ENCODE data around the gene CYB561D2.

CYB561D2 gene

DNA sequence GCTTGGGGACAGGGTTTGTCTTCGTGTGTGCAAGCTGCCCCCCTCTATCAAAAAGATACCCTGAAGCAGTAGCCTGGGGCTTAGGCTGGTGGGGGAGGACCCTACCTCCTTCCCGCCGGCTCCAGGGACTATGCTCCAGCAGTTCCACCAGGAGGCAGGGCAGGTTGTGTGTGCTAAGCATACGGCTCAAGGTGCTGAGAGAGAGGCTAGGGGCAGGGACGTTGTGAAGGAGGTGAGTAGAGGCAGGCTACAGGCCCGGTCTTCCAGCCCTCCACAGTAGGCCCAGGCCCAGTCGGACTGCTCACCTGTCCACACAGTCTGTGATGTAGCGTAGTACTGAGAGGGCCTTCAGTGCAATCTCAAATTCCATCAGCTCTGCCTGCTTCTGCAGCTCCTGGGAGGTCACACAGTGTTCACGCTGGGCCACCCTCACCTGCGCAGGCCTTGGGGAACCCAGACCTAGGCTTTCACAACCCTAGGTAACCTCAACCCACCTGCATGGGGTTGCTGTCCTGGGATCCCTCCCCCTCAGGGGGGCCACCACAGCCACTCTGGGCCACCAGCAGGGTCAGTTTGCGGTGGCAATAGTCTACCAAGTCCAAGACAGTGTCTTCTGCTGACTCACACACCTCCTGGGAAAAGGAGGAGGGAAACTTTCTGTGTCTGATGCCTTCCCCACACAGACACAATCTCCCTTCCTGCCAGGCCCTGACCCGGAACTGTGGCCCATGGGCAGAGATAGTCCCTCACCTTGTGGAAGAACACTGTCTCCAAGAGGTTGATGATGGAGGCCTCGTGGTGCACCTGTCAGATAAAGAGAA lies 7.6 kb upstream of the CYB561D2 start:
- DNase-seq, result no peak

DNA sequence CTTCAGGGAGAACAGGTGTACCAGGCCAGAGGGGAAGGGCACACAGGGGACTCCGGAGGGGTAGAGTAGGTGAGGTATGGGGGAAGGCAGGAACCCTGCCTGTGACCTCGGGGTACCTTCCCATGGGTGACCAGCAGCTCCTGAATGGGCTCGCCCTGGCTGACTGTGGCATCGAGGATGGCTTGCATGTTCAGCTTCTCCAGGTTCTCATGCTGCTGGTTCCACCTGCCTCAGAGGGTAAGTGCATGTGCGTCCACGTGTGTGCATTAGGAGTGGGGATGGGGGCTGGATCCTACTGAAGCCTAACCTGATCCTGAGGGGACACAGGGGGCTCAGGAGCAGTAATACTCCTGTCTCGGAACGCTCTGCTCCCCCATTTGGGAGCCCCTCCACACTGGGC lies 5.7 kb upstream of the CYB561D2 start:
- no peak for DNase-seq

DNA sequence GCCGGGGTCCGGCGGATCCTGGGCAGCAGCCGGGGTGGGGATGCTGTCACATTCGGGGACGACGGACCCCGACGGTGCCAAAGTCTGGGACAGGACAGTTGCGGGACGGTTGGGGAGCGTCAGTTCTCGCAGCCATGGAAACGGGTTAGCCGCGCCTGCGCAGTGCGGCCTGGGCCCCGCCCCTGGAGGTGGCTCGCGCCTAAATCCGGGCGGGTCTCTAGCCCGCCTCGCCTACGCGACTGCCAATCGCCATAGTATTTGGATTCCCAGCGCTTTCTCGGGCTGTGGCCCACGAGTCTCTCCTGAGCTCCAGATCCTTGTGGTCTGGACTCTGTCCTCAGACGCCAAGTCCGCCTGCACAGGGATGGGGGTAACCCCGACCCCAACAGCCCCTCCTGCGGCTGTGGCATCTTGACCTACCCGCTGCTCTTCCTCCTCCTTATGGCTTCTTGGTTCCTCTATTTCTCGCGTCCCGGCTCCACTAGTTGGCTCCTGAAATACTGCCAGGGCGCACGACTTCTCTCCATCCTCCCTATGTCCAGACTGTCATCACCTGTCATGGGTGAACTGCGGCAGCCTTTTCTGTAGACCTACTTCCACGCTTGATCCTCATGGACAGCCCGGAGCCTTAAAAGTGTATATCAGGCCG lies 5.0 kb upstream of the CYB561D2 start, which contains the start of gene ZMYND10:
Gene ZMYND10 (minus strand): TSS at position 147 of the 649 bp plus-strand sequence. CDS start 153 bp downstream, outside the sequence.
- peak; percentile 51 for DNase-seq

DNA sequence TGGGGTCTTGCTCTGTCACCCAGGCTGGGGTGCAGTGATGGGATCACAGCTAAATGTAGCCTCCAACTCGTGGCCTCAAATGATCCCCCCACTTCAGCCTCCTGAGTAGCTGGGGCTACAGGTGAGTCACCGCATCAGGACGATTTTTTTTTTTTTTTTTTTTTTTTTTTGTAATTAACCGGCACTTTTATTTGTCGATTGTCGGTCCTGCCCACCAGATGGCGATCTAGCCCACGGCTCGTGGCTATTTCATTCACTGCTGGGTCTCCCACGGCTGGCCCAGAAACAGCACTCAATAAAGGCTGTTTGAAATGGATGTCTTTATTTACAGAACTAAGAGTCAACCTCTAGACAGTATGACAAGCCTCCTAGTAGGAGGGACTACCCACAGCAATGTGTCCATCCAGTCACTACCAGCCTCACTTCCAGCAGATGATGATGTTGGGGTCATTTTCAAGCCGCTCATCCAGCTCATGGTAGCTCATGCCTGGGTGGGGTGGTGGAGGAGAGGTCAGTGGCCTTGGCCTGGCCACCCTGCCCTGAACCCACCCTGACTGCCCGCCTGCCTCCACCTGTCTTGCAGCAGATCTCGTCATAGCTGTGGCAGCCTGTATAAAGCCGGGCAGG lies 3.4 kb upstream of the CYB561D2 start:
- peak; percentile 76 for DNase-seq

DNA sequence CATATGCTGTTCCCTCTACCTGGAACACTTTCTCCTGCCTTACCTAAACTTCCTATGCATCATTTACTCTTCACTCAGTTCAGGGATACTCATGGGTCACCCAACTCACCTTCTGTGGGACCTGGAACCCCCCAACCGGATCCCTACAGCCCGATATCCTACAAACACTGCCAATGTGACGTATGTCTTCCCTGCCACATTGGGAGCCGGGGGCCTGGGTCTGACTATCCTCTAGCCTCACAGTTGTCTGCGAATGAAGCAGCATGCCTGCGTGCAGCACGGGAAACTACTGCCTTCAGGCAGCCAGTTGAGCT lies 492 bp upstream of the CYB561D2 start:
- no peak for DNase-seq

DNA sequence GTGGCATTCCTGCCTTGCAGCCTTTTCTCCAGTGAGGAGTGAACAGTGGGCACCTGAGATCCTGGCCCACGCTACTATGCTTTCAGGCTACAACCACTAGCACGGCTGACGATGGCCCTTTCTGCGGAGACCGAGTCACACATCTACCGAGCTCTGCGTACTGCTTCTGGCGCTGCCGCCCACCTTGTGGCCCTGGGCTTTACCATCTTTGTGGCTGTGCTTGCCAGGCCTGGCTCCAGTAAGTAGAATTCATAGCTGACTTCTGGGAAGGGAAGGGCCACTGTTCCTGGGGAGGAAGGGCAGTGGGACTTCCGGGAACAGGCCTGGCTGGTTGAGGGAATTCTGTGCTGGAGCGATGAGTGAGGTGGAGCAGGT lies 648 bp downstream of the CYB561D2 start:
- no peak for DNase-seq

DNA sequence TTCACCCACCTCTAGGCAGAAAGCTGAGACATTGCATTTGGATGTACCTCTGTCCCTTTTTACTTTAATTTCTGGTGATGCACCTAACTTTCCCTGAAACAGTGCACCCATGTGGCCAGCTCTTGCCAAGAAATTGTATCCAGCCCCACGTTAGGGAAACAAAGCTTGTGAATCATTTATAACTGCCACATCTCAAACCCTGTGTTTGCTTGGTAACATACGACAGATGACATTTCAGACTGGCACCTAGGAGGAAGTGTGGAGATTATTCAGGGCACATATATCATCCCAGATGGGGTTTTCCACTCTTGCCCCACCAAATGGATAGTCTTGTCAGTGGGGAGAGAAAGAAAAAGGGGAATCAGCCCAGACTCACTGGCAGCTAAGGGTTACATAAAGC lies 2.1 kb downstream of the CYB561D2 start:
- DNase-seq, result peak; percentile 30

DNA sequence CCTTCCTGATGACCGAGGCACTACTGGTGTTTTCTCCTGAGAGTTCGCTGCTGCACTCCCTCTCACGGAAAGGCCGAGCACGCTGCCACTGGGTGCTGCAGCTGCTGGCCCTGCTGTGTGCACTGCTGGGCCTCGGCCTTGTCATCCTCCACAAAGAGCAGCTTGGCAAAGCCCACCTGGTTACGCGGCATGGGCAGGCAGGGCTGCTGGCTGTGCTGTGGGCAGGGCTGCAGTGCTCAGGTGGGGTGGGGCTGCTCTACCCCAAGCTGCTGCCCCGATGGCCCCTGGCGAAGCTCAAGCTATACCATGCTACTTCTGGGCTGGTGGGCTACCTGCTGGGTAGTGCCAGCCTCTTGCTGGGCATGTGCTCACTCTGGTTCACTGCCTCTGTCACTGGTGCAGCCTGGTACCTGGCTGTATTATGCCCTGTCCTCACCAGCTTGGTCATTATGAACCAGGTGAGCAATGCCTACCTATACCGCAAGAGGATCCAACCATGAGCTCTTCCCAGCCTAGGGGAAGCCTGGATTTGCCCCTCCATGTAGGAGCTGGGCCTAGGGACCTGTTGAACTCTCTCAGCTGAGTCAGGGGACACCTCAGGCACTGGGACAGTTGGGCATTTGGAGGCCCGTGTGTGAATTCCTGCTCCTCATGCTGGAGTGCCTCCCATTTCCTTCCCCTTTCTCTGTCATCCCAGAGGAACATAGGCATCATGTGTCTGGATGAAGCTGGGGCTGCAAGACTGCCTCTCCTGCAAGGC lies 2.8 kb downstream of the CYB561D2 start:
- no peak for DNase-seq

DNA sequence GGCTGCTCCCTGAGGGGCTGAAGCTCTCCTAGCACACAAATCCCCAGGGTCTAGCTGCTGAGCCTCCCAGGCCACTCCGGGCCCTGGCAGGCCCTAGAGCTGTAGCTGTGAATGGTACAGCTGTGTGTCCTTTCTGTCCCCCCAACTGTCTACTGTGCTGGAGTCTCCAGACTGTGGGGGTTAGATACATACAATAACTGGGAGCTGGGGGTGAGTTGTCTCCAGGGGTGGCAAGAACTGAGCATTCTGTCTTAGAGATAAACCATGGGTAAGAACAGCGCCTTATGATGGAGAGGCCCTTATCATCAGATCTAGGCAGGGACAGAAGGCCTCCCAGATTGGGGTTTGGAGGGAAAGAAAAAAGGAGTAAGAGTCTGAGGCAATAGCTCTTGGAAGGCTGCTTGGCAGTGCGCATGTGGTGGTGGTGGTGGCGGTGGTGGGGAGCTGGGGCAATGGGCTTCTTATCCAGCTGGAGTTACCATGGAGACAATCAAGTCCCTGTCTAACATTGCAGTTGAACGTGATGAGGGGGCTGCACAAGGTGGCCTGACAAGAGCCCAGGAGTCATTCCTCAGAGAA lies 3.6 kb downstream of the CYB561D2 start:
- no peak for DNase-seq

DNA sequence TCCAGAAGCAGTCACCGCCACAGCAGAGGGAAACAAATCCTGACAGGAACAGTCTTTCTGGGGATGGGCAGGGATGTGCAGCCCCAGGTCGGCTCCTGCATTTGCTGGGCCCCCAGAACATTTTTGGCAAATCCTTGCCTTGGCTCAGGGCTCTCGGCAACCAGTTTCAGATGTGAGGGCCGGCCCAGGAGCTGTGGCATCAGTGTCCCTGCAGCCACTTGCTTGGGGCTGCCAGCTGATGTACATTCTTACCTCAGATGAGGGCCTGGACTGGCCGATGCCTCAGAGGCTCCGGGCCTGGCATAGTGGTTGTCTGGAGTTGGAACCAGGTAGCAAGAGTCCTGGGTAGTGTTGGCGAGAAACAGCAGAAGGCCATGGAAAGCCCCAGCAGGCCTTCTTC lies 4.2 kb downstream of the CYB561D2 start:
- no peak for DNase-seq

DNA sequence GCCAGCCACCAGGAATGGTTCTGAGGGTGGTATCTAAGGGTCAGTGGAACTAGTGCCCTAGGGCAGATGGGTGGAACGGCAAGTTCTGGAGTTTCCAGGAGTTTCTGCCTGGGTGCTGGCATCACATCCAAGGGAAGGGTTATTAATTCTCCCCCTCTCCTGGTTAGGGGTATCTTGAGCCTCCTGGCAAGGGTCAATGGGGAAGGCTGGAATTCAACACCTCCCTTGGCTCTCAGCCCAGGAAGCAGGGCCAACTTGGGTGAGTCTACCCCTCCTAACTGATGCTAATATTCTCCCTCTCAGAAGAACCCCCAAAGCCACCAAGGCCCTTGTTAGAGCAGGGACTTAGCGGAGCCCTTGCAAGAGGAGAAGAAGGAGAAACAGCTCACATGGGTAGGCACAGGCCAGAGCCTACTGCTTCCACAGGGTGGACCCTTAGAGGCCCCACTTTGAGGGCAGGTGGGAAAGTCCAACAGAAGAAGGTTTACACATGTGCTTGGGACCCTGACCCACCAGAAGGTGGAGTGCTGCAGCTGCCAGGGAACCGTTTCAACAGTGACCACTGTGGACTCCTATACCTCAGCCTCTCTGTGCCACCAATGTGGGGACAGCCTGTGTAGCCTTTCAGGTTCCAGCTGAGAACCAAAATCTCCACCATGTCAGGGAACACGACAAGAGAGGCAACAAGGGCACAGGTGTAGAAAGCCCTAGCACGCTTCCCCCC lies 5.3 kb downstream of the CYB561D2 start:
- DNase-seq, result no peak

DNA sequence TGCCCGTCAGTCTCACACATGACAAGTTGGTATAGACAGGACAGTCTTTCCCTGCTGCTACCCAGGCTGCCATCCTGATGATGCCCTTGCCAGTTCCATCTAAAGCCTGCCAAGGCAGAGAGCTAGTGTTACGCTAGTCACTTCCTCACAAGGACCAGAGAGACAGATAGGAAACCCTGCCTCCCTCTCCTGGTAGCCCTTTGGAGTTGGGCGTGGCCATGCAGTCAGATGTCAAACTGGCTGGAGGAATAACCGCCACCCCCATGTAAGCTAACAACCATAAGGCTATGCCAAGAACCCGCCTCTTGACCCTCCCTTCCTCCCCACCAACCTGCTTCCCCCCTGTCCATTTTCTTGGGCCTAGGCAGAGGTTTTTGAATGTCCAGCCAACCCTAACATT lies 5.9 kb downstream of the CYB561D2 start:
- DNase-seq, result no peak

DNA sequence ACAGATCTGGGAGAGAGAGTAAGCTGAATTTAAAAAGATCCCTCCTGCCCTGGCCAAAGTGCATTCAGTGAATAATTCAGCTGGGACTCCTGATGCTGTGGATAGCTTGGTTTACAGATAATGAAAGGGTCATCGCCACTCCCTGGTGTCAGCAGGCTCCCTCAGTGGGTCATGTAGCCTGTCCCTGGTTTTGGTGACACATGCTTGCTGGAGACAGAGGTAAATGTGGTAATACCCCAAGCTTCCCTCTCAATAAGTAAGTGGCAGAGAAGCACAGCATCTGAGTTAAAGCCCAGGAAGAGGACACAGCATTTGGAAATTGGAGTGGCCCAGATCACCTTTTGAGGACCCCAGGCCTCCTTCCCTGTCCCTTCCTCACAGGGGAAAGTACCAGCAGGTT lies 6.8 kb downstream of the CYB561D2 start:
- DNase-seq, result no peak

DNA sequence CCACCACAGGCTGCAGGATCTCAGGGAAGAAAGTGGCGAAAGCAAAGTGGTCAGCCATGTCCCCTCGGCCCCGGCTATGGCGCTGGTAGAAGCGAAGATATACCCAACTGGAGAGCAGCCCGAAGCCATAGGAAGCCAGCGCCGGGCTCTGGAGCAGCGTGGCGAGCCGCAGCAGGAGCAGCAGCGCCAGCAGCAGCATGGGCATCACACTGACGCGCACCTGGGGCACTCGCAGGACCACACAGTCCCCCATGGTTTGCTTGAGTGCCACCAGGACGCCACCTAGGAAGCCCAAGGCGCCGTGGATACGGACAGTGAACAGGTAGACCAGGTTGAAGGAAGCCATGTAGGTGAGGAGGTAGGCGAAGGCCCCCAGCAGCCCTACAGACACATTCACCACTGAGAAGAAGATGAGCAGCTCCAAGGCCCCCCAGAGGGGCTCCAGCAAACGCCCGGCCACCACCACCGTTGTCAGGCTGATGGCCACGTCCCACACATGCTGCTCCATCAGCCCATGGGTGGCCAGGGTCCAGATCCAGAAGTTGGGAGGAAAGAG lies 7.8 kb downstream of the CYB561D2 start:
- DNase-seq, result no peak

DNA sequence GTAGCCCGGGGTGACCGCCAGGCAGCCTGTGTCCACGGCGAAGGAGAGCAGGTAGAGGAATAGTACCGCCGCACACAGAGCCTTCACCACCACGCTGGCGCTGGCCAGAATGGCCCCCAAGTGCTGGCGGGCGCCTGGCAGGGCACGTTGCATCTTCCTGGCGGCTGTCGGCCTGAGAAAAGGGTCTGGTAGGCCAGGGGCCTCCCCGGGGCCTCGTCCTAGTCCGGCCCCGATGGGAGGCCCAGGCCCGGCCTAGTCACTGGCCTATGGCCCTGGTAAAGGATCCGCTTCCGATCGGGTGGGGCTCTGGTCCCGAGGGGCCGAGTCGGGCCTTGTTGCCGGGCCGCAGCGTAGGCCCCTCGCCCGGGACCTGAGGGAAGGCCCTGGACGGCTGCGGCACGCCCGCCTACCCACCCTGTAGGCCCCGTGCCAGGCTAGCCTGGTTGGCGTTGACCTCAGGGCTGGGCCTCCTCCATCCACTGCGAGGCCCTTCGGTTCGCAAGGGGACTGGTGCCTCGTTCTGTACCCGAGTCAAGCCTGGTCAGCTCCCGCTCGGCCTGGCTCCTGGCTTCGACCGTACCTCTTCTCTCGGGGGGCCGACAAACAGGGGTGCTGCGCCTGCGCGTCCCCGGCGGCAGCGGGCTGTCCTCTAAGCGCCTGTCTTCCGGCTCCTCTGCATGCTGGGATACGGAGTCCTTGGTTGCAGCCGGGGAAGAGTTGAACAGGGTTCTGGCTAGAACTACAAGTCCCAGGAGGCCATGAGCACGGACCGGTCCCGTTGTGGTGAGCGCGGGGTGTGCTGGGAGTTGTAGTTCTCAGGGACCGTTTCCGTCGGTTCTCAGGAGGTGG lies 8.5 kb downstream of the CYB561D2 start, which contains the start of gene TMEM115:
Gene TMEM115 (minus strand): TSS at position 611 of the 849 bp plus-strand sequence. CDS start 458 bp downstream, at position 153.
- DNase-seq, result peak; percentile 99

DNA sequence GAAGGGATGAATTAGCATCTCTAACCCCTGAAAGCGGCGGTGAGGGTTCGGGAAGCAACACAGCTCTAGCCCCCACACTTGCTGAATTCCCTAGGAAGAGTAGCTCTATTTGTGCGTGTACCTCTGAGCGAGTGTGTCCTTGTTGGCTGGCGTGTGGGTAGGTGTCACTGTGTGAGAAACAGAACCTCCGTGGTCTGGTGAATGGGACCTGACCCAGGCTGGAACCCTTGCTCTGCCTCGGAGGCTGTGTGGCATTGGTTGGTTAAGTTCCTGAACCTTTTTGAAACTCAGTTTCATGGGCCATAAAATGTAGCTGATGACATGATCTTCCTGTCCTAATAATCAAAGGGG lies 9.1 kb downstream of the CYB561D2 start:
- no peak for DNase-seq

DNA sequence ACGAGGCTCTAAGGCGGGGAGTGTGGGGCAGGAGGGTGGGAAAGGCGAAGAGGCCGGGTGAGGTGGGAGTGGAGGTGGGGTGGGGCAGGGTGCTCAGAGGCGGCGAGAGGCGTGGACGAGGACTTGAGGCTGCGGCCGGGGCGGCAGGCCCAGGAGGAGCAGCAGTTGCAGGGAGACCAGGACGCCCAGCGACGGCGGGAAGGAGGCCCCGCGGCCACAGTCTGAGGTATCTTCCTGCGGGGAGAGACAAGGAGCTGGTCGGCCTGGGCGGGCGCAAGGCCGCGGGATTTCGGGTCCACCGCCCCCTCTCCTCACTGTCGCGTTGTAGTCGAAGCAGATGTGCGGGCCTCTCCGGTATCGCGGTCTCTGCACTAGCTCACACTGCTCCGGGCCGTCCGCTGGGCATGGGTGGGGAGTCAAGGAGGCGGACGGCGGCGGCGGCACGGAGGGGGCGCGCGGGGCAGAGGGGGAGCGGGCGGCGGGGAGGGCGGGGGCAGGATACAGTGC lies 14.0 kb downstream of the CYB561D2 start:
- peak; percentile 28 for DNase-seq

DNA sequence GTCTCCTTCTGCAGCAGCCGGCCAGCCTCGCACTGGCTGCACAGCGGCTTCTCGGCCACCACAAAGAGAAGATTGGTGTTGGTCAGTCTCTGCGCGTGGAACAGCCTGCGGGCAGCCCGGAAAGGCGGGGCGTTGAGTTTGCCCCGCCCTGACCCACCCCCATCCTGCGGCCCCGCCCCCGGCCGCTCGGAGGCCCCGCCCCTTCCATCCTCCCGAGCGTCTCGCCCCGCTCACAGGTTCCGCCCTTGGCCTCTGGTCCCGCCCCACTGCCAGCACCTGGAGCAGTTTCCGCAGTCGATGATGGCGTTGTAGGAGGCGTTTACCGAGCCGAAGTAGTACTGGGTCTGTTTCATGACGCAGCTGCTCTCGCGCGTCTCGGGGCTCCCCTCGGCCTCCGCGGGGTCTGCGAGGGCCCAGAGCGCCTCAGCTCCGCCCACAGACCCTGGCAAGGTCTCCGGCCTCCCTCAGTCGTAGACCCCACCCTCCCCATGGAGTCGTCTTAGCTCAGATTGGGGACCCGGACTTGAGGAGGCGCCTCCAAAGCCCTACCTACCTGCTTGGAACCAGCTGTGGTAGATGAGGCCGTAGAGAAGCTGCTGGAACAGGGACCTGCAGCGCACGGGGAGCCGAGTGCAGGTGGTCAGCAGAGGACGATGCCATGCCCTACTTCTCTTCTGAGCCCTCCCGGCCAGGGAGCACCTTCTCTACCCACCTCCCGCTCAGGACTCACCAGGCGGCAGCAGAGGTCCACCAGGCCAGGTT lies 14.6 kb downstream of the CYB561D2 start:
- DNase-seq, result peak; percentile 59

DNA sequence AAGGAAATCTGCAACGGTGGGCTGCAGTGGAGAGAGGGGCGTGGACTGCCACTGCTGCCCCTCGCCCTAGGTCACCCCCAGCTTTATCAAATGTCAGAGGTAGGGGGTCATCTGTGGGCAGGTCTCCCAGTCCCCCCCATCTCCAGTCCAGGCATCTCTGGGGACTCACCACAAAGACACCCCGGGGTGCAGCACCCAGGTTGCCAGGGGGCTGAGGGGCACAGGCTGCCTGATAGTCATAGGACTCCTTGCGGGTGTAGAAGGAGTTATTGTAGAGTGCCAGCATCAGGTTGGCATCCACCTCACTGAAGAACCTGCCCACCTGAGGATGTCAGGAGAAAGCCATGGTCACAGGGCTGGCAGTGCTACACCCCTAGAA lies 15.2 kb downstream of the CYB561D2 start:
- no peak for DNase-seq

Data from fibroblast of skin of right biceps (primary cell).